Mucosa of stomach (tissue), 1 donor: ENCODE results near the gene SYT6.

Experiments
- H3K27me3 ChIP-seq: one replicate; pipeline ENCODE4 v1.7.0; 2013; ENCODE audit warnings: mild to moderate bottlenecking, low read length; ENCODE audit not compliant: control insufficient read depth, insufficient read depth
- H3K36me3 ChIP-seq: one replicate; pipeline ENCODE4 v1.7.0; 2013; ENCODE audit warnings: low read length; ENCODE audit not compliant: control insufficient read depth, insufficient read depth
- H3K4me1 ChIP-seq: one replicate; pipeline ENCODE4 v1.7.0; 2013; ENCODE audit warnings: mild to moderate bottlenecking, low read length; ENCODE audit not compliant: control insufficient read depth, insufficient read depth
- H3K4me3 ChIP-seq: one replicate; pipeline ENCODE4 v1.7.0; 2013; ENCODE audit warnings: low read length
- H3K9ac ChIP-seq: one replicate; pipeline ENCODE4 v1.7.0; 2013; ENCODE audit warnings: mild to moderate bottlenecking, low read length, moderate library complexity
- H3K9me3 ChIP-seq: one replicate; pipeline ENCODE4 v1.7.0; 2013; ENCODE audit warnings: mild to moderate bottlenecking, low read length, moderate library complexity; ENCODE audit not compliant: control insufficient read depth
- donor health status: Pancreatic carcinoma.

SYT6 gene

DNA sequence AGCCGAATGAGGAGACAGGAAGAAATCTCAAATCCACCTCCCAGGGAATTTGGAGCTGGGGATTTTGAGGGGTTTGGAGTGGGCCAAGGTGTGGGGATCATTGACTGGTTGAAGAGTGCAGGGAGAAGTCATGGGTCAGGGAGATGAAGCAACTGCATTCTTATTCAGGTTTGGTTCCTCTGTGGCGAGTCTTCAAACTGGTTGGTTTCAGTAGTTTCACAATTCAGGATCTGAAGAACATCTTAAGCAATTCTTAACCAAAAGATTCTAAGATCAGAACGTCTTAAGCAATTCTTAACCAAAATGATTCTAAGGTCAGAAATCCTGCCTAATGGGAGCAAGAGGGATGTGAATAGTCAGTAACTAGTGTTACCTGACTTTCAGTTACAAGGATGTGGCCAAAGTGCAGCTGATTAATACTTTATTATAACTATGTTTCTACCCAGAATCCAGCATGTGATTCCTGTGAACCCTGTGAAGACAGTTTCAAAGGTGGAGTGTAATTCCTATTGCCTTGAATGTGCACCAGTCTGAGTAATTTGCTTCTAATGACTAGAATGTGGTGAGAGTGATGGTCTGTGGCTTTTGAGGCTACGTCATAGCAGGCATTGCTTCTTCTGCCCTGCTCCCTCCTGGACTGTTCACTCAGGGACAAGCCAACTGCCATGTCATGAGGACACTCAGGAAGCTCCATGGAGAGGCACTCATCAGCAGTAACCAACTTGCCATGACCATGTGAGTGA lies 113.2 kb downstream of the SYT6 start:
- no peaks in the 10 kb centered on the region for H3K9me3 ChIP-seq
- no peaks in the 10 kb centered on the region for H3K36me3 ChIP-seq
- no peaks in the 10 kb centered on the region for H3K27me3 ChIP-seq
- H3K9ac ChIP-seq = no peak overlapping the region
- H3K4me1 ChIP-seq = no peaks in the 10 kb centered on the region
- H3K4me3 ChIP-seq = no peak overlapping the region
